ENCODE results near the gene LVRN.

Gene LVRN

DNA sequence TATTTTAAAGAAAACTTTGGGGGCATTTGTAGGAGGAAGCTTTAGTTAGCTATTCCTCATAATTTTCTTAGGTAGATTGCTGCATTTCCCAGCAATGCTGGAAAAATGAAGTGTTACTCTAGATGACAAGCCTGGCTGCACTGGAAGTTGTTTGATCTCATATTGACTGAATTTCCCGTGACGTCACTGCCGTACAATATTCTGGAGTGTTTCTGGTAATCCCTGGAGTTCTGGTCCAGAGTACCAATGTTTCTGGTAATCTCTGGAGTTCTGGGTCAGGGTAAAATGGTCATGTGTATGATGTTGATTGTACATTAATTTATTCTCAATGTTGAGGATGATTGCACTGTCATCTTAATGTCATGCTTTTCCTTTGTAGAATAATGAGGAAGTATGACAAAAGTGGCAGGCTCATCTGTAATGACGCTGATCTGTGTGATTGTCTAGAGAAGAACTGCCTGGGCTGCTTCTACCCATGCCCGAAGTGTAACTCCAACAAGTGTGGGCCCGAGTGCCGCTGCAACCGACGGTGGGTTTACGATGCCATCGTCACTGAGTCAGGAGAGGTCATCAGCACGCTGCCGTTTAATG is 96.2 kb downstream of the LVRN start:
- Histone ChIP-seq H3K4me3 (ENCODE audit: low read depth in 1 of 2, low read length in 2 of 2) (no peak overlapping the region), H3K36me3 (ENCODE audit: insufficient read depth, low read length) (no peaks in the 10 kb centered on the region), H3K9ac (ENCODE audit: low read depth, low read length) (no peak overlapping the region), H3K27ac (ENCODE audit: low read length) (no peak overlapping the region), H2AFZ (ENCODE audit: low read depth, low read length) (no peak overlapping the region), H3K4me1 (ENCODE audit: insufficient read depth, low read length) (no peaks in the 10 kb centered on the region), H3K4me2 (ENCODE audit: insufficient read depth, low read length) (no peak overlapping the region), H3K9me3 (ENCODE audit: insufficient read depth, low read length, severe bottlenecking) (no peaks in the 10 kb centered on the region), H4K20me1 (ENCODE audit: insufficient read depth, low read length) (no peaks in the 10 kb centered on the region), H3K79me2 (ENCODE audit: insufficient read depth, low read length) (no peaks in the 10 kb centered on the region), H3K27me3 (ENCODE audit: insufficient read depth, low read length, poor library complexity) (peaks cover 6% of the 10 kb centered on the region)
- TF ChIP-seq EZH2 (IDR thresholded peaks at IDR 0.05; ENCODE audit: borderline replicate concordance, low read depth, low read length, severe bottlenecking): no peak
- TF ChIP-seq CTCF (IDR thresholded peaks at IDR 0.05; ENCODE audit: borderline replicate concordance, extremely low read depth, low read length, poor library complexity, severe bottlenecking): no peak
- ATAC-seq (ENCODE audit: insufficient read depth, low read depth) (no peak), DNase-seq (no peak)

DNA sequence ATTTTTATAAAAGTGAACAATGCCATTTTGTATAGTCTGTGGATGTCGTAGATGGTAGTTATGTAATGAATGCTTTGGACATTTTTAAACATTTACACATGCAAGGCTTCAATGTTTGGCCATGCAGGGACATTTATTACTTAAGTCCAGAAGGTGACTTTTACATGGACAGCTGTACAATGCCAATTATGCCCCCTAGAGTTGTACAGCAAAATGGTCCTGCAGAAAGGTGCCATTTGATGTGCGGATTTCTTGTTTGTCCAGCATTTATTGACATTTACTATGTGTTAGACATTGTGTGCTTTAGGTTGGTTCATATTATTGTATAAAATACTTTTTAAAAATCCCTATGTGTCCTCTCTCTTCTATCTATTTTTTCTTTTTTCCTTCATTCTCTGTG is 100.1 kb downstream of the LVRN start:
- H3K4me2 ChIP-seq (ENCODE audit: insufficient read depth, low read length): no peak overlapping the region
- ATAC-seq (ENCODE audit: insufficient read depth, low read depth): no peak
- no peaks in the 10 kb centered on the region for H3K4me1 ChIP-seq (ENCODE audit: insufficient read depth, low read length)
- peaks cover 15% of the 10 kb centered on the region for H3K27me3 ChIP-seq (ENCODE audit: insufficient read depth, low read length, poor library complexity)
- no peak overlapping the region for H3K27ac ChIP-seq (ENCODE audit: low read length)
- H3K36me3 ChIP-seq (ENCODE audit: insufficient read depth, low read length): no peaks in the 10 kb centered on the region
- no peak overlapping the region for H3K4me3 ChIP-seq (ENCODE audit: low read depth in 1 of 2, low read length in 2 of 2)
- H4K20me1 ChIP-seq (ENCODE audit: insufficient read depth, low read length): no peaks in the 10 kb centered on the region
- DNase-seq: no peak
- H3K79me2 ChIP-seq (ENCODE audit: insufficient read depth, low read length): no peaks in the 10 kb centered on the region
- no peaks in the 10 kb centered on the region for H3K9me3 ChIP-seq (ENCODE audit: insufficient read depth, low read length, severe bottlenecking)
- TF ChIP-seq EZH2 (IDR thresholded peaks at IDR 0.05; ENCODE audit: borderline replicate concordance, low read depth, low read length, severe bottlenecking) (no peak), CTCF (IDR thresholded peaks at IDR 0.05; ENCODE audit: borderline replicate concordance, extremely low read depth, low read length, poor library complexity, severe bottlenecking) (peak; percentile 13)
- no peak overlapping the region for H3K9ac ChIP-seq (ENCODE audit: low read depth, low read length)
- no peak overlapping the region for H2AFZ ChIP-seq (ENCODE audit: low read depth, low read length)

GRCh38 chr5:116063950-116064349 is 101.7 kb downstream of the LVRN start:
- DNase-seq (no peak), ATAC-seq (ENCODE audit: insufficient read depth, low read depth) (no peak)
- peaks cover 15% of the 10 kb centered on the region for H3K27me3 ChIP-seq (ENCODE audit: insufficient read depth, low read length, poor library complexity)
- no peak for TF ChIP-seq EZH2 (IDR thresholded peaks at IDR 0.05; ENCODE audit: borderline replicate concordance, low read depth, low read length, severe bottlenecking)
- TF ChIP-seq CTCF (IDR thresholded peaks at IDR 0.05; ENCODE audit: borderline replicate concordance, extremely low read depth, low read length, poor library complexity, severe bottlenecking): no peak
- no peaks in the 10 kb centered on the region for H4K20me1 ChIP-seq (ENCODE audit: insufficient read depth, low read length)
- no peaks in the 10 kb centered on the region for H3K36me3 ChIP-seq (ENCODE audit: insufficient read depth, low read length)
- no peaks in the 10 kb centered on the region for H3K79me2 ChIP-seq (ENCODE audit: insufficient read depth, low read length)
- no peak overlapping the region for H3K4me2 ChIP-seq (ENCODE audit: insufficient read depth, low read length)
- H3K9ac ChIP-seq (ENCODE audit: low read depth, low read length): no peak overlapping the region
- no peaks in the 10 kb centered on the region for H3K4me1 ChIP-seq (ENCODE audit: insufficient read depth, low read length)
- no peaks in the 10 kb centered on the region for H3K9me3 ChIP-seq (ENCODE audit: insufficient read depth, low read length, severe bottlenecking)
- H2AFZ ChIP-seq (ENCODE audit: low read depth, low read length): no peak overlapping the region
- H3K27ac ChIP-seq (ENCODE audit: low read length): no peak overlapping the region
- H3K4me3 ChIP-seq (ENCODE audit: low read depth in 1 of 2, low read length in 2 of 2): no peak overlapping the region
